Measurements from ENCODE around the gene PACSIN1. TPM values are rescaled to one million over a fixed set of nuclear protein-coding genes. Genes with fewer than 3 reads are reported as not detected.
A peak's percentile ranks its signal among the peaks of the same experiment; 100 is the strongest.

Gene PACSIN1
- total and polyA plus RNA-seq, 2 experiments from 2014 or later: 12.1 to 20.3 TPM

GRCh38 chr6:34508425-34508824, 42.5 kb downstream of the PACSIN1 start:
- TF ChIP-seq CTCF (IDR thresholded peaks at IDR 0.05; ENCODE audit: low read depth, low read length): peak; percentile 4

GRCh38 chr6:34509782-34510181, 43.9 kb downstream of the PACSIN1 start:
- Histone ChIP-seq H3K9me3 (ENCODE audit: low read depth) (no peaks in the 10 kb centered on the region), H3K4me1 (ENCODE audit: low read depth) (peaks cover 15% of the 10 kb centered on the region), H3K4me3 (no peak overlapping the region), H3K36me3 (no peaks in the 10 kb centered on the region), H3K27ac (no peak overlapping the region), H3K27me3 (no peaks in the 10 kb centered on the region)
- no peak for TF ChIP-seq CTCF (IDR thresholded peaks at IDR 0.05; ENCODE audit: low read depth, low read length)
- no peak for DNase-seq (ENCODE audit: low read depth in 1 of 2, low spot score in 1 of 2)

More at GRCh38 chr6:34508425-34508824, 42.5 kb downstream of the PACSIN1 start:
- no peaks in the 10 kb centered on the region for H3K9me3 ChIP-seq (ENCODE audit: low read depth)
- no peaks in the 10 kb centered on the region for H3K27me3 ChIP-seq
- H3K36me3 ChIP-seq: no peaks in the 10 kb centered on the region
- DNase-seq (ENCODE audit: low read depth in 1 of 2, low spot score in 1 of 2): no peak
- no peak overlapping the region for H3K27ac ChIP-seq
- peaks cover 15% of the 10 kb centered on the region for H3K4me1 ChIP-seq (ENCODE audit: low read depth)
- H3K4me3 ChIP-seq: no peak overlapping the region

- H3K27ac ChIP-seq: no peak overlapping the region
- no peak for DNase-seq (ENCODE audit: low read depth in 1 of 2, low spot score in 1 of 2)
- no peak overlapping the region for H3K4me3 ChIP-seq
- no peak for TF ChIP-seq CTCF (IDR thresholded peaks at IDR 0.05; ENCODE audit: low read depth, low read length)
- H3K27me3 ChIP-seq: no peaks in the 10 kb centered on the region
- no peaks in the 10 kb centered on the region for H3K9me3 ChIP-seq (ENCODE audit: low read depth)
- H3K4me1 ChIP-seq (ENCODE audit: low read depth): peaks cover 15% of the 10 kb centered on the region
- no peaks in the 10 kb centered on the region for H3K36me3 ChIP-seq
Measured at GRCh38 chr6:34510299-34510698, 44.4 kb downstream of the PACSIN1 start.

- no peak for DNase-seq (ENCODE audit: low read depth in 1 of 2, low spot score in 1 of 2)
- Histone ChIP-seq H3K27me3 (no peaks in the 10 kb centered on the region), H3K4me1 (ENCODE audit: low read depth) (peaks cover 15% of the 10 kb centered on the region), H3K36me3 (no peaks in the 10 kb centered on the region), H3K4me3 (no peak overlapping the region), H3K27ac (no peak overlapping the region), H3K9me3 (ENCODE audit: low read depth) (no peaks in the 10 kb centered on the region)
- no peak for TF ChIP-seq CTCF (IDR thresholded peaks at IDR 0.05; ENCODE audit: low read depth, low read length)
Measured at GRCh38 chr6:34511214-34511914, 45.5 kb downstream of the PACSIN1 start.

GRCh38 chr6:34511915-34512737, 46.2 kb downstream of the PACSIN1 start:
- no peaks in the 10 kb centered on the region for H3K27me3 ChIP-seq
- H3K27ac ChIP-seq: no peak overlapping the region
- H3K4me1 ChIP-seq (ENCODE audit: low read depth): peaks cover 9% of the 10 kb centered on the region
- TF ChIP-seq CTCF (IDR thresholded peaks at IDR 0.05; ENCODE audit: low read depth, low read length): no peak
- DNase-seq (ENCODE audit: low read depth in 1 of 2, low spot score in 1 of 2): no peak
- no peaks in the 10 kb centered on the region for H3K36me3 ChIP-seq
- H3K9me3 ChIP-seq (ENCODE audit: low read depth): no peaks in the 10 kb centered on the region
- H3K4me3 ChIP-seq: no peak overlapping the region
